ENCODE measurements around the gene CHAC2. TPM values are rescaled to one million over a fixed set of nuclear protein-coding genes. Genes with fewer than 3 reads are reported as not detected.

The CHAC2 gene
- total RNA-seq, 1 donor from 2014 or later, result 2.7 TPM

- Mint-ChIP-seq H3K27me3 (ENCODE audit: low read depth) (no peaks in the 10 kb centered on the region), H3K9me3 (ENCODE audit: low read depth) (no peaks in the 10 kb centered on the region), H3K4me3 (ENCODE audit: unreplicated experiment) (no peak overlapping the region), H3K27ac (ENCODE audit: unreplicated experiment) (no peak overlapping the region), H3K36me3 (ENCODE audit: low read depth) (peaks cover 23% of the 10 kb centered on the region), H3K4me1 (ENCODE audit: low read depth) (no peaks in the 10 kb centered on the region)
- no peak for DNase-seq (ENCODE audit: low spot score)
- no peak for TF ChIP-seq CTCF (IDR thresholded peaks at IDR 0.05)
These were observed 51.3 kb downstream of the CHAC2 start for GRCh38 chr2:53818854-53819435.

GRCh38 chr2:53819634-53820033 is 52.0 kb downstream of the CHAC2 start:
- Mint-ChIP-seq H3K4me1 (ENCODE audit: low read depth) (no peaks in the 10 kb centered on the region), H3K4me3 (ENCODE audit: unreplicated experiment) (no peak overlapping the region), H3K27ac (ENCODE audit: unreplicated experiment) (no peak overlapping the region), H3K27me3 (ENCODE audit: low read depth) (no peaks in the 10 kb centered on the region), H3K36me3 (ENCODE audit: low read depth) (peaks cover 21% of the 10 kb centered on the region), H3K9me3 (ENCODE audit: low read depth) (no peaks in the 10 kb centered on the region)
- no peak for DNase-seq (ENCODE audit: low spot score)
- TF ChIP-seq CTCF (IDR thresholded peaks at IDR 0.05), result no peak

GRCh38 chr2:53820048-53820447 is 52.4 kb downstream of the CHAC2 start:
- Mint-ChIP-seq H3K4me1 (ENCODE audit: low read depth) (no peaks in the 10 kb centered on the region), H3K27ac (ENCODE audit: unreplicated experiment) (no peak overlapping the region), H3K9me3 (ENCODE audit: low read depth) (no peaks in the 10 kb centered on the region), H3K4me3 (ENCODE audit: unreplicated experiment) (no peak overlapping the region), H3K36me3 (ENCODE audit: low read depth) (peaks cover 21% of the 10 kb centered on the region), H3K27me3 (ENCODE audit: low read depth) (no peaks in the 10 kb centered on the region)
- no peak for TF ChIP-seq CTCF (IDR thresholded peaks at IDR 0.05)
- no peak for DNase-seq (ENCODE audit: low spot score)

GRCh38 chr2:53820711-53821110 is 53.1 kb downstream of the CHAC2 start:
- H3K27ac Mint-ChIP-seq (ENCODE audit: unreplicated experiment), result no peak overlapping the region
- TF ChIP-seq CTCF (IDR thresholded peaks at IDR 0.05), result no peak
- no peaks in the 10 kb centered on the region for H3K27me3 Mint-ChIP-seq (ENCODE audit: low read depth)
- H3K4me1 Mint-ChIP-seq (ENCODE audit: low read depth), result no peaks in the 10 kb centered on the region
- H3K4me3 Mint-ChIP-seq (ENCODE audit: unreplicated experiment), result no peak overlapping the region
- peaks cover 15% of the 10 kb centered on the region for H3K36me3 Mint-ChIP-seq (ENCODE audit: low read depth)
- DNase-seq (ENCODE audit: low spot score), result no peak
- H3K9me3 Mint-ChIP-seq (ENCODE audit: low read depth), result no peaks in the 10 kb centered on the region

GRCh38 chr2:53821810-53822209 is 54.2 kb downstream of the CHAC2 start:
- H3K27me3 Mint-ChIP-seq (ENCODE audit: low read depth), result no peaks in the 10 kb centered on the region
- H3K36me3 Mint-ChIP-seq (ENCODE audit: low read depth), result peaks cover 10% of the 10 kb centered on the region
- DNase-seq (ENCODE audit: low spot score), result no peak
- H3K4me1 Mint-ChIP-seq (ENCODE audit: low read depth), result peaks cover 7% of the 10 kb centered on the region
- H3K9me3 Mint-ChIP-seq (ENCODE audit: low read depth), result no peaks in the 10 kb centered on the region
- no peak overlapping the region for H3K4me3 Mint-ChIP-seq (ENCODE audit: unreplicated experiment)
- TF ChIP-seq CTCF (IDR thresholded peaks at IDR 0.05), result no peak
- no peak overlapping the region for H3K27ac Mint-ChIP-seq (ENCODE audit: unreplicated experiment)

All from chondrocyte (in vitro differentiated cells).